SH-SY5Y (cell line): Measurements from ENCODE around the gene PHACTR3.

Experiments
- GATA2 ChIP-seq: IDR thresholded peaks from 2 replicates; pipeline ENCODE4 v1.6.1; 2011; ENCODE audit warnings: mild to moderate bottlenecking, low read depth, low read length
- GATA3 ChIP-seq: IDR thresholded peaks from 2 replicates; pipeline ENCODE4 v1.6.1; 2011; ENCODE audit warnings: low read depth, mild to moderate bottlenecking, low read length, moderate library complexity

DNA sequence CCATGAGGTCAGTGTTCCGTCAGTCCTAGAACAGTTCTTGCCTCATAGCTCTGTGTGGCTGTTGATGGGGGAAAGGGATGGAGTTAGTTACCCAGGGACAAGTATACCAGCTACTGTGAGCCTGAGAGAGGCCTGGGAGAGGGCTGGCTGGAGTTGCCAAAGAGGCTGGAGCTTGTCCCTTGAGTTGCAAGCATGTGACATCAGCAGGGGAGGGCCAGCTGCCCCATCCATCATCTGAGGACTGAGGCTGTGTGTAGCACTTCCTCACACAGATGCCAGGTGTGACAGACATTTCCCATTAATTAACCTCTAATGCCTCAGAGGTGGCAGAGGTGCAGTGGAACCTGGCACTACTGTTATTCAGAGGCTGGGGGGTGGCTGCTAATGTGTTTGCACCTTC lies 131.6 kb downstream of the PHACTR3 start:
- TF ChIP-seq GATA2 (no peak), GATA3 (no peak)
